Ovary (tissue), 9 donors: ENCODE measurements around the gene LAD1. TPM values are rescaled to one million over a fixed set of nuclear protein-coding genes. Genes with fewer than 3 reads are reported as not detected.

ENCODE experiments used
- DNase-seq, 5 donors: peaks; one replicate each; pipeline ENCODE4 v3.0.0-alpha.2; 2019 to 2020
- H3K27ac ChIP-seq, 2 donors: fragments of 200-600 bp; one replicate each; pipeline versions ENCODE4 v1.5.1 to v1.8.0; 2019 to 2022
- H3K27me3 ChIP-seq: fragments of 200-600 bp; one replicate; pipeline ENCODE4 v1.8.0; 2022
- H3K36me3 ChIP-seq: fragments of 200-600 bp; sonication (generic); one replicate; pipeline ENCODE4 v1.5.1; 2019
- H3K4me1 ChIP-seq: one replicate; pipeline ENCODE4 v1.8.1; 2013; ENCODE audit warnings: mild to moderate bottlenecking, moderate library complexity; ENCODE audit not compliant: insufficient read depth
- H3K4me3 ChIP-seq: fragments of 200-600 bp; sonication (generic); one replicate; pipeline ENCODE4 v1.5.1; 2017
- H3K9me3 ChIP-seq, 2 donors: fragments of 200-600 bp in 1 of 2; sonication (generic) in 1 of 2; one replicate each; pipeline versions ENCODE4 v1.5.1 to v1.8.1; 2013 to 2019; ENCODE audit warnings: mild to moderate bottlenecking in 1 of 2, moderate library complexity in 1 of 2
- EP300 ChIP-seq: sonication (generic); formaldehyde crosslinking; IDR thresholded peaks from one replicate; pipeline ENCODE4 v1.6.1; 2017; ENCODE audit warnings: antibody characterized with exemption
- POLR2A ChIP-seq: fragments of 450-650 bp; IDR thresholded peaks from one replicate; pipeline ENCODE4 v1.6.1; 2017; ENCODE audit warnings: antibody characterized with exemption, mild to moderate bottlenecking, moderate library complexity
- WGBS, 3 donors: extraction: QIAGEN DNeasy Blood & Tissue Kit in 1 of 3; methylation state at CpG; one replicate each; pipeline versions ENCODE4 v1.1.5 to v1.1.7; 2013 to 2017; 5-methylcytosine and 5-hydroxymethylcytosine counted together
- intact Hi-C, 4 donors: fragments of 100-400 bp; cut with DNase I; formaldehyde crosslinking; loops; one replicate each; pipeline versions ENCODE4 v1.11.0 to v1.15.1; 2022 to 2023
- polyA plus RNA-seq, 2 donors: library from polyadenylated mRNA; stranded (reverse); fragments of 200-250 nt in 1 of 2; fragments of 350-450 nt in 1 of 2; fragmentation: Illumina TruSeq in 1 of 2; extraction: RNeasy Lipid Tissue Mini Kit (QIAGEN cat#74804) in 1 of 2; gene quantifications; one replicate each; pipeline ENCODE4 v1.2.3, GENCODE V29; 2013 to 2014
- total RNA-seq, 7 donors: library from RNA; depleted of rRNA in 2 of 7; stranded (reverse); fragments of >200 nt in 2 of 7; fragmentation: NEBNext Ultra II Directional in 3 of 7; extraction: Animal tissue kit (Norgen Biotek cat#: 25700) in 3 of 7; gene quantifications; one replicate each; pipeline versions ENCODE4 v1.1.0 to v1.2.4, GENCODE V29; 2016 to 2023
- TF ChIP-seq, protein P1 (sequence below), 3 donors: fragments of 450-650 bp in 2 of 3; fragments of 200-600 bp in 1 of 3; IDR thresholded peaks; one replicate each; pipeline versions ENCODE4 v1.5.1 to v1.8.0; 2016 to 2022; ENCODE audit warnings: antibody characterized with exemption in 3 of 3, mild to moderate bottlenecking in 1 of 3
- donor health status: DM: no; HTN: no; CAD: no; lungs with moderate emphysema.
- donor health status: DM: no; HTN: no; CAD: no.
- donor health status: Bipolar disorder and iron deficiency.
- donor health status: DM: yes; HTN: yes; CAD: no.
- donor health status: DM: no; HTN: no; CAD: no.
- donor health status: DM: yes; HTN: yes; CAD: no.

Gene LAD1
- total and polyA plus RNA-seq, 9 donors, result 0.13 to 9.8 (median 2.1) TPM; not detected in 2

DNA sequence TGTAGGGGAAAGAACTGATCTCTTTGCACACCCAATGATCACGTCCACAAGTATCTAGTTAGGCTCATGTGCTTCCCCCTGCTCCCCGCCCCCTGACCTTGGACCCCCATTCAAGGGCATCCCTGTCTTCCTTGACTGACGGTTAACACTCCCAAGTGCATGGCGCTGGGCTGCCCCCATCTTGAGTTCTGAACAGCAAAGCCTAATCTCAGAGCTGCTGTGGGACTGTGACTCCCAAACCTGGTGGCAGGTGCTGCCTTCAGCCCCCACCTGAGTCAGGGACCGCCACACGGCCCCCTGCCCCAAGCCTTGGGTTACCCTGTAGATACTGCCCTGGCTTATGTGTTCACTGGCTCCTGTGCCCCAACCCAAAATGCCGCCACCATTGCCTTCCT lies 21.5 kb upstream of the LAD1 start:
- no peaks in the 10 kb centered on the region for H3K9me3 ChIP-seq
- no peak for DNase-seq
- intact Hi-C loops, result no loop called here
- 84 to 91% (median 90%) methylated on average over 6 to 7 of the region's 7 CpGs for WGBS, 3 donors
- no peak for TF ChIP-seq POLR2A
- TF ChIP-seq, protein P1, sequence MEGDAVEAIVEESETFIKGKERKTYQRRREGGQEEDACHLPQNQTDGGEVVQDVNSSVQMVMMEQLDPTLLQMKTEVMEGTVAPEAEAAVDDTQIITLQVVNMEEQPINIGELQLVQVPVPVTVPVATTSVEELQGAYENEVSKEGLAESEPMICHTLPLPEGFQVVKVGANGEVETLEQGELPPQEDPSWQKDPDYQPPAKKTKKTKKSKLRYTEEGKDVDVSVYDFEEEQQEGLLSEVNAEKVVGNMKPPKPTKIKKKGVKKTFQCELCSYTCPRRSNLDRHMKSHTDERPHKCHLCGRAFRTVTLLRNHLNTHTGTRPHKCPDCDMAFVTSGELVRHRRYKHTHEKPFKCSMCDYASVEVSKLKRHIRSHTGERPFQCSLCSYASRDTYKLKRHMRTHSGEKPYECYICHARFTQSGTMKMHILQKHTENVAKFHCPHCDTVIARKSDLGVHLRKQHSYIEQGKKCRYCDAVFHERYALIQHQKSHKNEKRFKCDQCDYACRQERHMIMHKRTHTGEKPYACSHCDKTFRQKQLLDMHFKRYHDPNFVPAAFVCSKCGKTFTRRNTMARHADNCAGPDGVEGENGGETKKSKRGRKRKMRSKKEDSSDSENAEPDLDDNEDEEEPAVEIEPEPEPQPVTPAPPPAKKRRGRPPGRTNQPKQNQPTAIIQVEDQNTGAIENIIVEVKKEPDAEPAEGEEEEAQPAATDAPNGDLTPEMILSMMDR (IDR thresholded peaks at IDR 0.05), result no peak
- no peak for TF ChIP-seq EP300
- H3K27me3 ChIP-seq, result no peaks in the 10 kb centered on the region
- no peaks in the 10 kb centered on the region for H3K4me1 ChIP-seq
- H3K4me3 ChIP-seq, result no peak overlapping the region
- H3K27ac ChIP-seq, result no peak overlapping the region
- H3K36me3 ChIP-seq, result no peaks in the 10 kb centered on the region

DNA sequence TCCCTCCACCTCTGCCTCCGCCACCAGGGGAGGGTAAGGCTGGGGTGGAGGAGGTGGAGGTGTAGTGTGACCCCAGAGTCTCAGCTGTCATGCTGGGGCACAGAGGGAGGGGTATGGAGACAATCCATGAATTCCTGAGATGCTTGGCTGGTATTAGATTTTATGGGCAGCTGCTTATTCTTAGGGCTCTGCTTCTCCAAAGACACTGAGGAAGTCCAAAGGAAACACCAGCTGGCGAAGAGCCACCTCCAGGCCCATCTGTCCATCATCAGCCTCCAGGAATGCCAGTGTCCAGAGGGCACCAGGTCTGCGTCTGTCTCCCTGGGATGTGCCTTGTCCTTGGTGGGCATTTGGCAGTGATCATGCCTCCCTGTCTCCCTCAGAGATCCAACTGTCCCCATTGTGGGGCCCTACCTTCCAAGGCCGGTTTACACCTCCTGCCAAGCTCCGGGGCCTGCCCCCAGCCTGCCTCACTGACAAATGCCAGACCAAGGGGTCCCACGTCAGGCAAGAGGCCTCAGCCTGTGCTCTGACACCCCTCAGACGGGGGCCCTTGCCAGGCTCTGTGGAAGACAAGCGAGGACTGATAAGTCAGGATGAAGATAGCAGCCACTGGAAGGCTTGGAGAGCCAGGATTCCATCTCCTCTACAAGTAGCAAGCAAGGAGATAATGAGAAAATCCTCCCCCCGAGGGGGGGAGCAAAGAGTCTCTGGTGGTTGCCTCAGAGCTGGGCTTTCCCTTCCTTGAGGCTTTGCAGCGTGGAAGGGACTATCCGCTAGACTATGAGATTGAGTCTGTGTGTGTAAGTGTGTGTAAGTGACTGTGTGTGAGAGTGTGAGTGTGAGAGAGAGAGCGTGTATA lies 20.9 kb upstream of the LAD1 start:
- H3K27ac ChIP-seq, result no peak overlapping the region
- intact Hi-C loops, result no loop called here
- 73 to 80% (median 76%) methylated on average over 10 to 12 of the region's 12 CpGs for WGBS, 3 donors
- no peak for DNase-seq
- no peaks in the 10 kb centered on the region for H3K4me1 ChIP-seq
- H3K27me3 ChIP-seq, result no peaks in the 10 kb centered on the region
- H3K9me3 ChIP-seq, result no peaks in the 10 kb centered on the region
- H3K36me3 ChIP-seq, result no peaks in the 10 kb centered on the region
- no peak for TF ChIP-seq EP300
- TF ChIP-seq, protein P1 (IDR thresholded peaks at IDR 0.05), result no peak
- H3K4me3 ChIP-seq, result no peak overlapping the region

DNA sequence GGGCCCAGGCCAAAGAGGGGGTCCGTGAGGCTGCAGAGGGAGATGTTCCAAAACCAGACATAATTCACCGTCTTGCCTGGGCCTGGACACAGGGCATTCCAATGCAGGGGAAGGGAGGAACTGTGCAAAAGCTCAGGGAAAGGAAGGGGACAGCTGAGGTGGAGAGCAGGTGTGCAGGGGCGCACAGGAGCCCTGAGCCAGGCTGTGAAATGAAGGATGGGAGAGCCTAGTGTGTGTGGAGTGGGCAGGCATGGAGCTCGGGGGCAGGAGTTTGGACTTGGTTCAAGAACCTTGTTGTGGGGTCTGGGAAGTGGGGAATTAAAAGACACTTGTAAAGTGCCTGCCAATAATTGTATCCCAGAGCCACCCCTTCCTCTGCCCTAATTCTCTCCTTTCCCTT lies 20.1 kb upstream of the LAD1 start:
- no peaks in the 10 kb centered on the region for H3K27me3 ChIP-seq
- H3K9me3 ChIP-seq, result no peaks in the 10 kb centered on the region
- H3K4me3 ChIP-seq, result no peak overlapping the region
- H3K4me1 ChIP-seq, result no peaks in the 10 kb centered on the region
- intact Hi-C loops, result no loop called here
- H3K36me3 ChIP-seq, result no peaks in the 10 kb centered on the region
- no peak overlapping the region for H3K27ac ChIP-seq
- TF ChIP-seq POLR2A (no peak), EP300 (no peak)
- TF ChIP-seq, protein P1 (IDR thresholded peaks at IDR 0.05), result no peak
- DNase-seq, result no peak
- 81 to 89% (median 87%) methylated on average over 4 of the region's 4 CpGs for WGBS, 3 donors

DNA sequence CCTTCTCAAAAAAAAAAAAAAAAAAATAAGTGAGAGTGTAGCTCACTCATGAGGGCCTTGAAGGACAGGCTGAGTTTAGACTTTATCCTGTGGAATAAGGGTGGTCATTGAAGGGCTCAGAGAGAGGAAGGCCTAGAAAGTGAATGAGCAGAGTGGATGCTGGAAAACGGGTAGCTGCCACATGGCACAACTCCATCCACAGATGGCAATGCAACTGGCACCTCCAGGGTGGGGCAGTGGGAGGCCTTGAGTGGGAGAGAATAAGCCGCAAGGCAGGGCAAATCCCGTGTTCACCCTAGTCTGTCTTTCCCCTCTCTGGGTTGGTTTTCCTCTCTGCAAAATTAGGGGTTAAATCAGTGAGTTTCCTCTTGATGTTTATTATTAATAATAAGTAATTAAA lies 19.3 kb upstream of the LAD1 start:
- no peak overlapping the region for H3K4me3 ChIP-seq
- intact Hi-C loops, result no loop called here
- DNase-seq, result no peak
- no peaks in the 10 kb centered on the region for H3K27me3 ChIP-seq
- no peaks in the 10 kb centered on the region for H3K9me3 ChIP-seq
- TF ChIP-seq, protein P1 (IDR thresholded peaks at IDR 0.05), result no peak
- TF ChIP-seq EP300 (no peak), POLR2A (no peak)
- no peak overlapping the region for H3K27ac ChIP-seq
- 89 to 91% (median 90%) methylated on average over 3 of the region's 3 CpGs for WGBS, 3 donors
- H3K4me1 ChIP-seq, result no peaks in the 10 kb centered on the region
- no peaks in the 10 kb centered on the region for H3K36me3 ChIP-seq
